CD4-positive, alpha-beta memory T cell (primary cell): ENCODE data around the gene GPR176. TPM values are rescaled to one million over a fixed set of nuclear protein-coding genes. Genes with fewer than 3 reads are reported as not detected.
A peak's percentile ranks its signal among the peaks of the same experiment; 100 is the strongest.

Experiments used
- CTCF ChIA-PET: fragments of 350-600 bp; sonication (Branson Sonifier 250); formaldehyde crosslinking; loops from one replicate; lab custom pipeline; 2021; ENCODE audit warnings: inconsistent platforms; ENCODE audit not compliant: partially characterized antibody; lab: Charles Lee
- POLR2A ChIA-PET: fragments of 350-600 bp; sonication (Branson Sonifier 250); formaldehyde crosslinking; loops from one replicate; lab custom pipeline; 2021; ENCODE audit not compliant: partially characterized antibody; lab: Charles Lee
- DNase-seq, 5 donors: peaks; one replicate each; pipeline versions ENCODE4 v3.0.0 to v3.0.0-alpha.2; 2020 to 2022; ENCODE audit warnings: mixed read lengths in 1 of 5
- H3K27ac ChIP-seq: one replicate; pipeline ENCODE4 v1.7.0; 2013; ENCODE audit warnings: low read depth, low read length
- H3K27me3 ChIP-seq: 2 replicates; pipeline ENCODE4 v1.7.0; 2013; ENCODE audit warnings: mild to moderate bottlenecking, low read length, moderate library complexity; ENCODE audit not compliant: insufficient read depth
- H3K36me3 ChIP-seq: 2 replicates; pipeline ENCODE4 v1.7.0; 2013; ENCODE audit warnings: mild to moderate bottlenecking, low read length, moderate library complexity; ENCODE audit not compliant: insufficient read depth
- H3K4me1 ChIP-seq: 2 replicates; pipeline ENCODE4 v1.7.0; 2013; ENCODE audit warnings: mild to moderate bottlenecking, low read length, moderate library complexity; ENCODE audit not compliant: insufficient read depth
- H3K4me3 ChIP-seq, 2 donors: one replicate each; pipeline ENCODE4 v1.7.0; 2013; ENCODE audit warnings: low read length in 2 of 2, mild to moderate bottlenecking in 1 of 2
- H3K9me3 ChIP-seq, 2 donors: one replicate each; pipeline ENCODE4 v1.7.0; 2013; ENCODE audit warnings: low read length in 2 of 2, control low read depth in 1 of 2; ENCODE audit not compliant: control insufficient read depth in 1 of 2
- H3K27ac Mint-ChIP-seq, 7 donors: one replicate each; pipeline ENCODE4 v1.8.0; 2020 to 2021; ENCODE audit warnings: mixed read lengths in 7 of 7, mild to moderate bottlenecking in 6 of 7, inconsistent platforms in 3 of 7, moderate library complexity in 3 of 7
- H3K27me3 Mint-ChIP-seq, 2 donors: one replicate each; pipeline ENCODE4 v1.8.0; 2020 to 2021; ENCODE audit warnings: mixed read lengths in 2 of 2
- H3K36me3 Mint-ChIP-seq, 2 donors: one replicate each; pipeline ENCODE4 v1.8.0; 2020 to 2021; ENCODE audit warnings: mixed read lengths in 2 of 2, inconsistent platforms in 1 of 2, mild to moderate bottlenecking in 1 of 2
- H3K4me1 Mint-ChIP-seq, 4 donors: one replicate each; pipeline ENCODE4 v1.8.0; 2020 to 2021; ENCODE audit warnings: mixed read lengths in 4 of 4, mild to moderate bottlenecking in 1 of 4
- H3K4me3 Mint-ChIP-seq, 8 donors: one replicate each; pipeline ENCODE4 v1.8.0; 2020 to 2021; ENCODE audit warnings: mixed read lengths in 8 of 8, mild to moderate bottlenecking in 7 of 8, moderate library complexity in 6 of 8, inconsistent platforms in 3 of 8
- H3K9me3 Mint-ChIP-seq, 8 donors: one replicate each; pipeline ENCODE4 v1.8.0; 2020 to 2021; ENCODE audit warnings: mixed read lengths in 8 of 8, mild to moderate bottlenecking in 5 of 8, inconsistent platforms in 3 of 8, moderate library complexity in 1 of 8
- intact Hi-C: fragments of 100-400 bp; cut with micrococcal nuclease; formaldehyde crosslinking; loops from one replicate; pipeline ENCODE4 v1.15.1; 2023
- polyA plus RNA-seq, 2 donors: library from polyadenylated mRNA; unstranded; fragments of 300-500 nt; fragmentation: Illumina TruSeq; gene quantifications; one replicate each; pipeline ENCODE4 v1.2.3, GENCODE V29; 2021
- total RNA-seq, 2 experiments: library from RNA; stranded (reverse); gene quantifications; one replicate each; pipeline ENCODE4 v1.2.3, GENCODE V29; 2021

Gene GPR176
- total and polyA plus RNA-seq, 4 experiments from 2014 or later: not detected

- intact Hi-C loops: loop anchor here (5.0 kb wide), 1 partner anchor 238 kb away; the partner anchor contains the start of gene BUB1B
- H3K36me3 Mint-ChIP-seq: peaks cover 0 to 3% of the 10 kb centered on the region in 2 donors
- Histone ChIP-seq H3K36me3 (no peaks in the 10 kb centered on the region), H3K4me1 (peaks cover 16% of the 10 kb centered on the region), H3K27ac (no peak overlapping the region), H3K27me3 (peaks cover under 1% of the 10 kb centered on the region), H3K9me3 (no peaks in the 10 kb centered on the region), H3K4me3 (no peak overlapping the region)
- H3K4me1 Mint-ChIP-seq: peaks cover 2 to 16% (median 6%) of the 10 kb centered on the region in 4 donors
- H3K27me3 Mint-ChIP-seq: peaks cover 3 to 5% of the 10 kb centered on the region in 2 donors
- CTCF ChIA-PET: no interaction called here
- H3K27ac Mint-ChIP-seq: peak overlapping the region in 1 of 7 donors; percentile 41
- POLR2A ChIA-PET: interaction anchor here (1.5 kb wide), 1 partner anchor 10 kb away, joined by 5 read pairs; the partner anchor contains the start of gene EIF2AK4
- no peak overlapping the region for H3K4me3 Mint-ChIP-seq
- no peak for DNase-seq
- no peaks in the 10 kb centered on the region for H3K9me3 Mint-ChIP-seq
These were observed 4.4 kb upstream of the GPR176 start for GRCh38 chr15:39924437-39924836.

GRCh38 chr15:39922462-39923092, 2.5 kb upstream of the GPR176 start:
- H3K4me1 ChIP-seq: peaks cover 19% of the 10 kb centered on the region
- peaks cover 12 to 15% of the 10 kb centered on the region in 2 donors for H3K27me3 Mint-ChIP-seq
- H3K9me3 Mint-ChIP-seq: no peaks in the 10 kb centered on the region
- POLR2A ChIA-PET: no interaction called here
- CTCF ChIA-PET: interaction anchor here (1.2 kb wide), 1 partner anchor 11 kb away, joined by 5 read pairs; the partner anchor contains the start of gene EIF2AK4
- no peak for DNase-seq
- peaks cover 0 to 3% of the 10 kb centered on the region in 2 donors for H3K36me3 Mint-ChIP-seq
- H3K27ac ChIP-seq: no peak overlapping the region
- H3K4me3 Mint-ChIP-seq: peak overlapping the region in 2 of 8 donors; percentile 36 to 50
- intact Hi-C loops: loop anchor here (5.0 kb wide), 1 partner anchor 240 kb away; the partner anchor contains the start of gene BUB1B
- no peaks in the 10 kb centered on the region for H3K36me3 ChIP-seq
- H3K4me1 Mint-ChIP-seq: peaks cover 5 to 22% (median 10%) of the 10 kb centered on the region in 4 donors
- H3K27me3 ChIP-seq: peaks cover 17% of the 10 kb centered on the region
- H3K9me3 ChIP-seq: no peaks in the 10 kb centered on the region
- no peak overlapping the region for H3K4me3 ChIP-seq
- no peak overlapping the region for H3K27ac Mint-ChIP-seq

GRCh38 chr15:39921274-39921638, 1.2 kb upstream of the GPR176 start:
- peaks cover 0 to 3% of the 10 kb centered on the region in 2 donors for H3K36me3 Mint-ChIP-seq
- Histone ChIP-seq H3K4me1 (peaks cover 19% of the 10 kb centered on the region), H3K9me3 (no peaks in the 10 kb centered on the region), H3K36me3 (no peaks in the 10 kb centered on the region), H3K4me3 (peak overlapping the region; percentile 9 to 57), H3K27me3 (peaks cover 20% of the 10 kb centered on the region), H3K27ac (no peak overlapping the region)
- peak overlapping the region; percentile 84 to 92 (median 88) for H3K4me3 Mint-ChIP-seq
- CTCF ChIA-PET: no interaction called here
- intact Hi-C loops: loop anchor here (1.0 to 5.0 kb wide), 2 partner anchors 13 to 241 kb away; partner anchors contain the start of genes BUB1B and EIF2AK4
- no peak for DNase-seq
- H3K9me3 Mint-ChIP-seq: no peaks in the 10 kb centered on the region
- H3K27me3 Mint-ChIP-seq: peaks cover 15 to 18% of the 10 kb centered on the region in 2 donors
- peaks cover 5 to 22% (median 10%) of the 10 kb centered on the region in 4 donors for H3K4me1 Mint-ChIP-seq
- peak overlapping the region in 5 of 7 donors; percentile 38 to 85 (median 58) for H3K27ac Mint-ChIP-seq
- POLR2A ChIA-PET: interaction anchor here (1.3 to 2.9 kb wide), 2 partner anchors 13 to 25 kb away, joined by 3 to 16 read pairs; partner anchors contain the start of gene EIF2AK4

GRCh38 chr15:39920510-39921273, 626 bp upstream of the GPR176 start:
- H3K27me3 ChIP-seq: peaks cover 20% of the 10 kb centered on the region
- Mint-ChIP-seq H3K27me3 (peaks cover 16 to 21% of the 10 kb centered on the region in 2 donors), H3K9me3 (no peaks in the 10 kb centered on the region), H3K4me1 (peaks cover 5 to 22% (median 10%) of the 10 kb centered on the region in 4 donors), H3K27ac (peak overlapping the region in 4 of 7 donors; percentile 38 to 85 (median 69)), H3K36me3 (peaks cover 0 to 3% of the 10 kb centered on the region in 2 donors), H3K4me3 (peak overlapping the region; percentile 84 to 92 (median 88))
- H3K4me3 ChIP-seq: peak overlapping the region; percentile 31 to 57
- H3K4me1 ChIP-seq: peaks cover 19% of the 10 kb centered on the region
- H3K36me3 ChIP-seq: no peaks in the 10 kb centered on the region
- POLR2A ChIA-PET: interaction anchor here (1.3 to 2.9 kb wide), 2 partner anchors 13 to 24 kb away, joined by 3 to 16 read pairs; partner anchors contain the start of gene EIF2AK4
- CTCF ChIA-PET: no interaction called here
- H3K27ac ChIP-seq: no peak overlapping the region
- no peaks in the 10 kb centered on the region for H3K9me3 ChIP-seq
- intact Hi-C loops: loop anchor here (1.0 to 5.0 kb wide), 2 partner anchors 14 to 242 kb away; partner anchors contain the start of genes BUB1B and EIF2AK4
- DNase-seq: peak; percentile 63 to 77 (median 70)

GRCh38 chr15:39919411-39919747, 687 bp downstream of the GPR176 start:
- H3K9me3 Mint-ChIP-seq: no peaks in the 10 kb centered on the region
- Histone ChIP-seq H3K4me3 (peak overlapping the region in 1 of 2 donors; percentile 57), H3K36me3 (no peaks in the 10 kb centered on the region), H3K9me3 (no peaks in the 10 kb centered on the region), H3K27ac (no peak overlapping the region), H3K27me3 (peaks cover 20% of the 10 kb centered on the region), H3K4me1 (peaks cover 19% of the 10 kb centered on the region)
- H3K36me3 Mint-ChIP-seq: peaks cover 0 to 3% of the 10 kb centered on the region in 2 donors
- peak overlapping the region; percentile 50 to 76 (median 66) for H3K4me3 Mint-ChIP-seq
- peaks cover 5 to 18% (median 10%) of the 10 kb centered on the region in 4 donors for H3K4me1 Mint-ChIP-seq
- intact Hi-C loops: no loop called here
- peaks cover 18 to 24% of the 10 kb centered on the region in 2 donors for H3K27me3 Mint-ChIP-seq
- no peak for DNase-seq
- ChIA-PET CTCF (no interaction called here), POLR2A (interaction anchor here (2.9 kb wide), 1 partner anchor 15 kb away, joined by 16 read pairs; the partner anchor contains the start of gene EIF2AK4)
- H3K27ac Mint-ChIP-seq: no peak overlapping the region

GRCh38 chr15:39918688-39919385, 1.2 kb downstream of the GPR176 start:
- Histone ChIP-seq H3K27ac (no peak overlapping the region), H3K36me3 (no peaks in the 10 kb centered on the region), H3K9me3 (no peaks in the 10 kb centered on the region), H3K4me3 (no peak overlapping the region), H3K4me1 (peaks cover 19% of the 10 kb centered on the region), H3K27me3 (peaks cover 20% of the 10 kb centered on the region)
- Mint-ChIP-seq H3K4me3 (peak overlapping the region; percentile 5 to 70 (median 58)), H3K9me3 (no peaks in the 10 kb centered on the region), H3K27me3 (peaks cover 18 to 24% of the 10 kb centered on the region in 2 donors), H3K36me3 (peaks cover 0 to 3% of the 10 kb centered on the region in 2 donors), H3K4me1 (peaks cover 5 to 16% (median 10%) of the 10 kb centered on the region in 4 donors), H3K27ac (no peak overlapping the region)
- CTCF ChIA-PET: interaction anchor here (0.7 kb wide), 1 partner anchor 654 kb away, joined by 3 read pairs; no protein-coding TSS in a partner anchor
- DNase-seq: peak in 1 of 5 donors; percentile 3
- POLR2A ChIA-PET: interaction anchor here (2.9 kb wide), 1 partner anchor 15 kb away, joined by 16 read pairs; the partner anchor contains the start of gene EIF2AK4
- intact Hi-C loops: no loop called here
